GM10266 (cell line): ENCODE measurements around the gene IQCC.

ENCODE experiments used
- DNase-seq: peaks from one replicate; pipeline ENCODE4 v3.0.0; 2012; ENCODE audit errors: extremely low spot score
- TF ChIP-seq, protein P1 (sequence below): IDR thresholded peaks from 2 replicates; pipeline ENCODE4 v1.5.1; 2012; ENCODE audit warnings: mild to moderate bottlenecking, low read depth; ENCODE audit not compliant: control insufficient read depth, insufficient read depth; ENCODE audit errors: missing control alignments

IQCC gene

DNA sequence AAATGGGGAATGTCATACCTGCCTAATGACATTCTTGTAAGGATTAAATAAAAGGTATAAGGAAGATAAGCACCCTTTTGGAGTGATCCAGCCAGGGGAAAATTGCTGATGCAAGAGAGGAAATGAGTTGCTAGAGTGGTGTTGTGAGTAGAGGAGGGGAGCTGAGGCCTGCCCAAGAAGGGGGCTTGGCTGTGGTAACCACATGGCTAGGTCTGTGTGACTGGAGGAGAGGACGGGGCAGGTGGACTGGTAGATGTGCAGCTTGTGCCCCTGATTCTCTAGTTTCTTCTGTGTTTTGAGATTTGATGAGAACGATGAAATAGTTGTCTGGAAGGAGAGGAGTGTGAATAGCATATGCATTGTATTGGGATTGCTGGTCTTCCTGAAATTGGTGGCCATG lies 19.4 kb upstream of the IQCC start:
- TF ChIP-seq, protein P1, sequence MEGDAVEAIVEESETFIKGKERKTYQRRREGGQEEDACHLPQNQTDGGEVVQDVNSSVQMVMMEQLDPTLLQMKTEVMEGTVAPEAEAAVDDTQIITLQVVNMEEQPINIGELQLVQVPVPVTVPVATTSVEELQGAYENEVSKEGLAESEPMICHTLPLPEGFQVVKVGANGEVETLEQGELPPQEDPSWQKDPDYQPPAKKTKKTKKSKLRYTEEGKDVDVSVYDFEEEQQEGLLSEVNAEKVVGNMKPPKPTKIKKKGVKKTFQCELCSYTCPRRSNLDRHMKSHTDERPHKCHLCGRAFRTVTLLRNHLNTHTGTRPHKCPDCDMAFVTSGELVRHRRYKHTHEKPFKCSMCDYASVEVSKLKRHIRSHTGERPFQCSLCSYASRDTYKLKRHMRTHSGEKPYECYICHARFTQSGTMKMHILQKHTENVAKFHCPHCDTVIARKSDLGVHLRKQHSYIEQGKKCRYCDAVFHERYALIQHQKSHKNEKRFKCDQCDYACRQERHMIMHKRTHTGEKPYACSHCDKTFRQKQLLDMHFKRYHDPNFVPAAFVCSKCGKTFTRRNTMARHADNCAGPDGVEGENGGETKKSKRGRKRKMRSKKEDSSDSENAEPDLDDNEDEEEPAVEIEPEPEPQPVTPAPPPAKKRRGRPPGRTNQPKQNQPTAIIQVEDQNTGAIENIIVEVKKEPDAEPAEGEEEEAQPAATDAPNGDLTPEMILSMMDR = no peak
- no peak for DNase-seq

DNA sequence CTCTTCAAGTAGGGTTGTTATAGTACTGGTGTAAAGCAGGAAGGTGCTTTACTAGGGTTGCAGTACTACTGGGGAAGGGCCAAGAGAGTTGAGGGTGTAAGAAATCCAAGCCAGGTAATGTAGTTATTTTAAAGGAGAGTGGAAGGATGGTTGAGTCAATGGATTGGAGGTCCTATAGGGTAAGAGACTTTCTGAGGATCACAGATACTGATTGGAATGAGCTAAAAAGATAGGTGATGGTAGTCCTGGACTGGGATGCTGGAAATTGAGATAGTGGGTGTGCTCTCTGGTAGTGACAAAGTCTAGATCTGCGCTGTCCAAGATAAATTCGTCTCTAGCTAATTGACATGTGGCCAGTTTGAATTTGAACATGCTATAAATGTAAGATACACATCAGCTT lies 19.0 kb upstream of the IQCC start:
- TF ChIP-seq, protein P1 = no peak

DNA sequence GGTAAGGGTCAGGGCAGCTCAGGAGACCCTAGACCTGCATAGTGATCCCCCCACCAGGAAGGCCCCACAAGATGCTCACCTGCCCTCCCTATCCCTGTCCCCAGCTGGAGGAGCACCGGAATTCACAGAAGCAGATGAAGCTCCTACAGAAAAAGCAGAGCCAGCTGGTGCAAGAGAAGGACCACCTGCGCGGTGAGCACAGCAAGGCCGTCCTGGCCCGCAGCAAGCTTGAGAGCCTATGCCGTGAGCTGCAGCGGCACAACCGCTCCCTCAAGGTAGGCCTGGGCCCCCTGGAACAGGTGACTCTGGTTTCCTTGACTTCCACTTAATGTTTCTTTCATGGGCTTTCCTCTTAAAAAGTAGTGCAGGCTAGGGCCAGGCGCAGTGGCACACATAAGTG lies 17.6 kb upstream of the IQCC start:
- DNase-seq = no peak
- TF ChIP-seq, protein P1 = no peak

More for the DNA sequence above, 19.0 kb upstream of the IQCC start:
- no peak for DNase-seq

DNA sequence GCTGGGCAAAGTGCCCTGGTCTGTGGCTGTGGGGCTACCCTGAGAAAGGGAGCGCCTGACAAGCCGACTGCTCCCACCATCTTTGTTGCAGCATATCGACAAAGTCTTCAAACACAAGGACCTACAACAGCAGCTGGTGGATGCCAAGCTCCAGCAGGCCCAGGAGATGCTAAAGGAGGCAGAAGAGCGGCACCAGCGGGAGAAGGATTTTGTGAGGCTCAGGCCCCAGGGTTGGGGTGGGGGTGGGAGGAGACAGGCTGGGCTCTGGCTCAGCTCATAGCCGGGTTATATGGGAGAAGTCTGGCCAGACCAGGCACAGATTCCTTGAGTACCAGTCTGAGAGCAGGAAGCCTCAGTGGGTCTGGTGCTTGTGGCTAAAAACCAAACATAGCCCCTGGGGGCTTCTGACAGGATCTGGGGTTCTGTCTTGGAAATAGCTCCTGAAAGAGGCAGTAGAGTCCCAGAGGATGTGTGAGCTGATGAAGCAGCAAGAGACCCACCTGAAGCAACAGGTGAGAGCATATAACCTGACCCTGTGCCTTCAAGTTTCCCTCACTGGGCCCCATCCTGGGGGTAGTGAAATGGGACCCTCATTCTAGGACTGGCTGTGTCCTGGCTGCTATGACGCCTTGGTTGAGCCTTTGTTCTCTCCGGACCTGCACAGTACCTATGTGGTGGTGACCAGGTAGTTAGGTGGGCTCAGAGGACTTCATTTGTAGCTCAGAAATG lies 13.1 kb upstream of the IQCC start:
- no peak for DNase-seq
- TF ChIP-seq, protein P1 = no peak

DNA sequence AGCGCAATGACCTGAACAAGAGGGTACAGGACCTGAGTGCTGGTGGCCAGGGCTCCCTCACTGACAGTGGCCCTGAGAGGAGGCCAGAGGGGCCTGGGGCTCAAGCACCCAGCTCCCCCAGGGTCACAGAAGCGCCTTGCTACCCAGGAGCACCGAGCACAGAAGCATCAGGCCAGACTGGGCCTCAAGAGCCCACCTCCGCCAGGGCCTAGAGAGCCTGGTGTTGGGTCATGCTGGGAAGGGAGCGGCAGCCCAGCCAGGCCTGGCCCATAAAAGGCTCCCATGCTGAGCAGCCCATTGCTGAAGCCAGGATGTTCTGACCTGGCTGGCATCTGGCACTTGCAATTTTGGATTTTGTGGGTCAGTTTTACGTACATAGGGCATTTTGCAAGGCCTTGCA lies 10.5 kb upstream of the IQCC start:
- TF ChIP-seq, protein P1 = no peak
- DNase-seq = no peak

DNA sequence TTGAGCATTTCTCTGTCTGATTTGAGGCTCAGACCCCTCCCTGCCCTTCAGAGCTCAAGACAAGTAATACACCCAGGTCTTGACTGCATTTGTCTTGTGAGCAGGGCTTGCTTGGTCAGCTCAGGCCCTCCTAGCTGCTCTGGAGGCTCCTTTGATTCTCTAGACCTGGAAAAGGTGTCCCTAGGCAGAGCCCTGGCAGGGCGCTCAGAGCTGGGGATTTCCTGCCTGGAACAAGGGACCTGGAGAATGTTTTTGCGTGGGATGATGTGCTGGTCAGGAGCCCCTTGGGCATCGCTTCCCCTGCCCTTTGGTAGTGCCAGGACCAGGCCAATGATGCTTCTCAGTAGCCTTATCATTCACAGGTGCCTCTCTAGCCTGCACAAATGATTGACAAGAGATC lies 9.9 kb upstream of the IQCC start:
- no peak for DNase-seq
- TF ChIP-seq, protein P1 = no peak

DNA sequence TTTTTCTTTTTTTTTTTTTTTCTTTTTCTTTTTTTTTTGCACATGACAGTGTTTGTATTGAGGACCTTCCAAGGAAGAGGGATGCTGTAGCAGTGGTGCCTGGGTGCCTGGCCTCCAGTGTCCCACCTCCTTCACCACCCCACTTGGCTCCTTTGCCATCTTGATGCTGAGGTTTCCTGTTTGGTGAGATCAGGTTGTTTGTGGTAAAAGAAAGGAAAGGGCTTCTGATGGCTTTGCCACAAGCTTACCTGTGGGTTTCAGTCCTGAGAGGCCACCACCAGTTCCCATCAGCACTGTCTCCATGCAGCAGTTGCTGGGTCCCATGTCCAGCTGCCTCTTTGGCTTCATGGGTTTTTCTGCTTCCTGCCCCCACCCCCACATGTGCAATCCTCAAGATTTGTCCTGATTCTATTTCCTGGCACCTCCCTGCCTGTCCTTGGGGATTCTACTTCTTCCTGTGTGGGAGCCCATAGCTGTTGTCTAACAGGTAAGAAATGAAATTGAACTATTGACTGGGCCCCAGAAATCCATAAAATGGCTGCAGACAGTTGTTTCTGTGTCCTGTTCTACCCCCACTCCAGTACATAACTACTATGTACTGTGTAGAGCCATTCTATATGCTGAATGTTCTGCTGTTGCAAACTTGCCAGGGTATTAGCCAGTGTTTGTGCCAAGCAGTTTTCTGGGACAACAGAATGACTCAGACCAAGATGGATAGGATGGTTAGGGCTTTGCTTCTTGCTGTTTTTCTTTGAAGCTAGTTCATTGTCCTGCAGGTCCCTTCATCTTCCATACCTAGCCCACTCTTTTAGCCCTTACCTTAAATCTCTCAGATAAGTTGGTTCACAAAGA lies 9.3 kb upstream of the IQCC start:
- TF ChIP-seq, protein P1 = no peak
- no peak for DNase-seq
